ENCODE data around the gene DTX1.

DTX1 gene

GRCh38 chr12:113092607-113093408, 36.3 kb downstream of the DTX1 start:
- intact Hi-C loops (cut with DNase I) = loop anchor here (10.0 kb wide), 1 partner anchor 62 kb away; no protein-coding TSS in a partner anchor
- peak in 1 of 10 donors; percentile 69 for DNase-seq

DNA sequence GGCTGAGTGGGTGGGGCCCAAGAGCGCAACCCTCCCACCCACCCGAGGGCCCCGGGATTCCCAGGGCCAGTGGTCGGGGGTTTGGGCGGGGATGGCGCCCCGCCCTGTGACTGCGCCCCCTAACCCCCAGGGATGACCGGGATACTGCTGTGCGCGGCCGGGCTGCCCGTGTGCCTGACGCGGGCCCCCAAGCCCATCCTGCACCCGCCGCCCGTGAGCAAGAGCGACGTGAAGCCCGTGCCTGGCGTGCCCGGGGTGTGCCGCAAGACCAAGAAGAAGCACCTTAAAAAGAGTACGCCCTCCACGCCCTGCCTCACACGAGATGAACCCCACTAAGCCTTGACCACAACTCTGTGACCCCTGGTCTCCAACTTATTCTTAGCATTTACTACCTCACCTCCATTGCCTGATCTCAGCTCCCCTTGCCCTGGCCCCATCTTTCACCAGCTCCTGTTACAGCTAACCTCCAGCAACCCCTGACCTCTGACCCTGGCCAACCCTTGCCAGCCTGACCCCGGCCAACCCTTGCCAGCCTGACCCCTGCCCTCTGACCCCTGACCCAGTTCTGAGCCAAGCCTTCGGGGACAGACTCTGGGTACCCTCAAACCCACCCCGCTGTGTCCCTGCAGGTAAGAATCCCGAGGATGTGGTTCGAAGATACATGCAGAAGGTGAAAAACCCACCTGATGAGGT, 37.0 kb downstream of the DTX1 start:
- intact Hi-C loops (cut with DNase I) = loop anchor here (10.0 kb wide), 1 partner anchor 61 kb away; no protein-coding TSS in a partner anchor
- peak in 1 of 10 donors; percentile 68 for DNase-seq

DNA sequence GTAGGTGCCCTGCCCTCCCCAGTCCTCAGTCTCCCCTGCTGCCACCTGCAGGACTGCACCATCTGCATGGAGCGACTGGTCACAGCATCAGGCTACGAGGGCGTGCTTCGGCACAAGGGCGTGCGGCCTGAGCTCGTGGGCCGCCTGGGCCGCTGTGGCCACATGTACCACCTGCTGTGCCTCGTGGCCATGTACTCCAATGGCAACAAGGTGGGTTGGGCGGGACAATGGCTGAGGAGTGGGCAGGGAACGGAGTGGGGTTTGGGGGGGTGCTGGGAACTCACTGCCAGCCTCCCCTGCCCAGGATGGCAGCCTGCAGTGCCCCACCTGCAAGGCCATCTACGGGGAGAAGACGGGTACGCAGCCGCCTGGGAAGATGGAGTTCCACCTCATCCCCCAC, 38.2 kb downstream of the DTX1 start:
- intact Hi-C loops (cut with DNase I) = loop anchor here (10.0 kb wide), 1 partner anchor 60 kb away; no protein-coding TSS in a partner anchor
- DNase-seq = no peak

GRCh38 chr12:113095405-113095804, 38.9 kb downstream of the DTX1 start:
- DNase-seq = no peak
- intact Hi-C loops (cut with DNase I) = loop anchor here (10.0 kb wide), 1 partner anchor 59 kb away; no protein-coding TSS in a partner anchor

DNA sequence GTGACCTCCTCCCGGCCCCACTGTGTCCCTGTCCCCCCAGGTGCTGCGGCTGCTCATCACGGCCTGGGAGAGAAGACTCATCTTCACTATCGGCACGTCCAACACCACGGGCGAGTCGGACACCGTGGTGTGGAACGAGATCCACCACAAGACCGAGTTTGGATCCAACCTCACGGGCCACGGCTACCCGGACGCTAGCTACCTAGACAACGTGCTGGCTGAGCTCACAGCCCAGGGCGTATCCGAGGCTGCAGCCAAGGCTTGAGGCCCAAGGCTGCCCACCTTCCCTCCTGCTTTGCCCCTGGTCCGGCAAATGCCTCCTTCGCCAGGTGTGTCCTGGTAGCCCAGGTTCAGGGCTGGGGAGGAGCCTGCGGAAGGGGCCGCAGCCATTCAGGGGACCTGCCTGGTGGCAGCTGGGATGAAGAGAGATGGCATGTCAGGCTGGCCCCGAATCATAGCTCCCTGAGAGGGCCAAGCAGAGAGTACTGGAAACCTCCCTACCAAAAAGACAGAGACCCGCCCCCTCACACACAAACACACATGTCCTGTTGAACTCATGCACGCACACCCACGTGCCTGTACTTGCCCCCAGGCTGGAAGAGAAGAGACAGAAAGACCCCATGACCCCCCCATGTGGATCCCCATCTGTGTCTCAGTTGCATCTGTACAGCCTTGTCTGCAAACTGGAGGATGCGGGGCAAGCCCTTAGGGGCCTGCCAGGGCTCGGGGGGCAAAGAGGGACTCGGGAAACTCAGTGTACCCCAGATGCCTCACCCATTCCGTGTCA, 40.3 kb downstream of the DTX1 start:
- intact Hi-C loops (cut with DNase I) = loop anchor here (10.0 kb wide), 1 partner anchor 58 kb away; no protein-coding TSS in a partner anchor
- DNase-seq = no peak

- DNase-seq = peak; percentile 85 to 98 (median 88)
- intact Hi-C loops (cut with DNase I) = loop anchor here (2.0 to 10.0 kb wide), 2 partner anchors 49 to 57 kb away; no protein-coding TSS in a partner anchor
Observed at GRCh38 chr12:113097716-113098440, 41.3 kb downstream of the DTX1 start.

DNA sequence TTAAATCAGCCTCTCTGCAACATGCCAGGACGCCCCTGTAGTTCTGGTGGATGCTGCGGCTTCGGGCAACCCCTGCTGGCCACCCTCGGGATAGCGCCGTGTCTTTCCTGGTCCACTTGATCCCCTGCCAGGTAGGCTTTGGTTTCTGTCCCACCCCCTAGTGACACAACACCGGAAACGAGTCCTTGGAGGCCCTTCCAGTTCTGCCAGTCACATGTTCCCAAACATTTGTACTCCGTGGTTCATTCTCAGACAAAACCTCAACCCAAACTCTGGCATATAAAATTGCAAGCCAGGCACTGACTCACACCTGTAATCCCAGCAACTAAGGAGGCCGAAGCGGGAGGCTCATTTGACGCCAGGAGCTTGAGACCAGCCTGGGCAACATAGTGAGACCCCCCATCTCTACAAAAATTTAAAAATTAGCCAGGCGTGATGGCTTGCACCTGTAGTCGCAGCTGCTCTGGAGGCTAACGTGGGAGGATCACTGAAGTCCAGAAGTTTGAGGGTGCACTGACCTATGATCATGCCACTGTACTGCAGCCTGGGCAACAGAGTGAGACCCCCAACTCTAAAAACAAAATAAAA, 42.0 kb downstream of the DTX1 start:
- intact Hi-C loops (cut with DNase I) = loop anchor here (2.0 to 10.0 kb wide), 2 partner anchors 50 to 56 kb away; no protein-coding TSS in a partner anchor
- DNase-seq = peak; percentile 79 to 97 (median 86)

DNA sequence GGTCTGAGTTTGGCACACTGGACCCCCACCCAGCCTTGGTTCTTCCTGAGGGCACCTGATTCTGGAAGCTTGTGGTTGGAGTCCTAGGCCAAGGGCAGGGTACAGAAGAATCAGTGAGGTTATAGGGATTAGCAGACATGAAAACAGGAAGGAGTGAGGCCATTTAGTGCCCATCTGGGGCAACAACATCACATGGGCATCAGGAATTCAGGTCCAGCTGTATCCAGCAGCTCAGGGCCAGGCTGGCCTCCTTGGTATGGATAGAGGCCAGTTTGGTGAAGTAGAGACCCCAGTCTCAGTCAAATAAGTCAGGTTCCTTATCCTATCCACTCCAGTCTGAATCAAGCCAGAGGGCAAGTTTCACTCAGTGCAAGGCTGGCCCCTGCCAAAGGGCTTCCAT, 42.8 kb downstream of the DTX1 start:
- DNase-seq = peak in 1 of 10 donors; percentile 52

DNA sequence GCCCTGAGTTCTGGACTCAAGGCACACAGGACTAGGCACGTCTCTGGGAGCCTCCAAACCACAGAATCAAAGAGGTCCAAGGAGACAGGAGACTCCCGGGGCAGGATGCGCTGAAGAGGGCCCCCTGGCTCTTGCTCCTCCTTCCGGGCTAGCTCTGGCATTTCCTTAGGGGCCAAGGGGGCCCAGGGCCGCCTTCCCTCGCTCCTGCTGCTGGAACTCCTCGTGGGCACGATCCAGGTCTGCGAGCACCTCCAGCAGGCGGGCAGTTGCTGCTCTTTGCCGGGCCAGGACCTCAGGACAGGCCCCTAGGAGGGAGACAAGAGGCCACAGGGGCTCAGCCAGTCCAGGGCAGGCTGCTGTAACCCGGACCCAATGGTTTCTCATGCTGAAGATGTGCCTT, 43.2 kb downstream of the DTX1 start:
- peak in 1 of 10 donors; percentile 39 for DNase-seq
- intact Hi-C loops (cut with DNase I) = loop anchor here (2.0 to 10.0 kb wide), 2 partner anchors 51 to 55 kb away; no protein-coding TSS in a partner anchor

More for the DNA sequence above, 42.8 kb downstream of the DTX1 start:
- intact Hi-C loops (cut with DNase I) = loop anchor here (2.0 to 10.0 kb wide), 2 partner anchors 51 to 55 kb away; no protein-coding TSS in a partner anchor

- intact Hi-C loops (cut with DNase I) = no loop called here
- peak in 2 of 10 donors; percentile 57 to 91 for DNase-seq
Observed at GRCh38 chr12:113101751-113102150, 45.2 kb downstream of the DTX1 start.

GRCh38 chr12:113102811-113103210, 46.3 kb downstream of the DTX1 start:
- intact Hi-C loops (cut with DNase I) = no loop called here
- peak in 1 of 10 donors; percentile 13 for DNase-seq

DNA sequence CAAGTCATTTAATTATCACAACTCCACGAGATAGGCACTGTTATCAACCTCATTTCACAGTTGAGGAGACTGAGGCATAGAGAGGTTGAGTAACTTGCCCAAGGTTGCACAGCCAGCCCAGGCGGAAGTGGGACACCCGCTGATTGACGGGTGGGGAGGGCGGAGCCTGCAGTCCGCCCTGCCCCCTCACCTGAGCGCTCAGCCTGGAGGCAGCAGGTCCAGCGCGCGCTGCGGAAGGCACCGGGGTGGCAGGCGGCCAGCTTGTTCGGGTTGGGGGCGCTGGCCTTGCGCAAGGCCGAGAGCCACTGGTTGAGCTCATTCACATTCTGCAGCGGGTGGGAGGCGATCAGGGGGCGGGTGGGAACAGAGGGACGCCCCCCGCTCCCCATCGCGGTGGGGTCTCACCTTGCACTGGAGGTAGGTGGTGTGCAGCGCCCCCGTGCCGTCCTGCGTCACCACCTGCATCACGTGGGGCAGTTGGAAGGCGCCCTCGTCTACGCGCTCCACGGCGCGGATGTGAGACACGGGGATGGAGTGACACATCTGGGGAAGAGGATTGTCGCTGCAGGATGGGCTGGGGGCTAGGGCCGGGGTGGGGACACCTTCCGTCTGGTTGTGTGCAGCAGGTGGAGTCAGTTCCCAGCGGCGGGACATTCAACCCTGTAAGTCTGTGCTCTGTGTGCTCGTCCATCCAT, 47.4 kb downstream of the DTX1 start:
- DNase-seq = peak in 5 of 10 donors; percentile 24 to 92 (median 85)
- intact Hi-C loops (cut with DNase I) = no loop called here

DNA sequence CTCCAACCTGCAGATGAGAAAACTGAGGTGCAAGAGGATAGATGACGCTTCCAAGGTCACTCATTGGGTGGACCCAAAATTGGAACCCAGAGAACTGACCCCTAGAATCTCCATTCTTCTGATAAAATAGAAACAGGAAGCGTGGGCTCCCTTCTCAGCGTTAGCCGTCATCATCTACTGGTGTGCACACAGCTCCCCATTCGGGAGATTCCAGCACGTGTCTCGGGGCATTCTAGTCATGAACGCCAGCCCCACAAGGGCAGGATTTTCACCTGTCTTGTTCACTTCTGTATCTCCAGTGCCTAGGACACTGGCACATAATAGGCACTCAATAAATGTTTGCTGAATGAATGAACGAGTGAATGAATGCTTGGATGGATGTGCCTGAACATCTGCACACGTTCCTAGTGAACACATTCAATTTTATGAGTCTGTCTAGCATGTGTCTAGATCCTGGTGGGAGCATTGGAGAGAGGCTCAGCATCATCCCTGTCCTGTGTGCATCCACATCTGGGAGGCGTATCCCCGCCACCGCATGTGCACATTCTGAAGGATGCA, 48.5 kb downstream of the DTX1 start:
- DNase-seq = peak in 2 of 10 donors; percentile 2 to 59
- intact Hi-C loops (cut with DNase I) = no loop called here

DNA sequence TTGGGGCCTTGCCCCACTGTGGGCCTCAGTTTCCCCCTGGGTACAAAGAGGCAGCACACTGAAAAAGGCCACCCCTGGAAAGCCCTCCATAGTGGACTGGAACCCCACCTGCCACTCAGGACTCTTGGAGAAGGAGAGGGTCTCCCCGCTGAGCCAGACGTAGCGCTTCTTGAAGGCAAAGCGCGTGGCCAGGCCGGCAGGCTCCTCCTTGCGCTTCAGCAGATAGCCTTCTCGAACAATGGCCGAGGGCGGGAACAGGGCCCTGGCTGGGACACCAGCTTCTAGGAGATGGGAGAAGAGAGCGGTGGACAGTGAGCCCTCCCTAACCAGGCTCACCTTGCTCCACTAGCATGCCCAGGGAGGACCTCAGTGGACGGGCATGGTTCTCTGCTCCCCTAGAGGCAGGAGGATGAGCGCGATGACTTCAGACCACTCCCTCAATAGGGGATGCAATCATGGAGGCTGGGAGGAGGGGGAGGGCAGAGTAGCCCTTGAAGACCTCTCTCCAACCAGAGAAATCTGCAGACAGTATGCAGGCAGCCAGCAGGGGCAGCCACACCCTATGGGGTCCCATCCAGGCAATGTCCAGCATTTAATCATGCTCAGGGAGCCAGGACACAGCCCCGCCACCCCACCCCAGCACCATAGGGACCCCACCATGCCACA, 49.2 kb downstream of the DTX1 start:
- DNase-seq = peak in 1 of 10 donors; percentile 31

DNA sequence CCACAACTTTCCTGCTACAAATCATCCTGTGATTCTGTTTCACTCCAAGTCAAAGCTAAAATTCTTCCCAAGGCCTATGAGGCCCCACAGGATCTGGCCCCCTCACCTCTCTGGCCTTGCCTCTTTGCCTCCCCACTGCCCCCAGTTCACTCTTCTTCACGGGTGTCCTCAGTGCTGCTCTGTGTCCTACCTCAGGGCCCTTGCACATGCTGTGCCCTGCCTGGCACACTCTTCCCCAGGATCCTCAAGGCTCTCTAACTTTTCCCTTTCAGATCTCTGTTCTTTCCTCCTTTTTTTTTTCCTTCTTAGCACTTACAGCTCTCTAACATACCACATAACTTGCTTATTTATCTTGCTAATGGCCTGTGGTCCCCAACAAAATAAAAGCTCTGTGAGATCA, 49.8 kb downstream of the DTX1 start:
- intact Hi-C loops (cut with DNase I) = no loop called here
- peak in 1 of 10 donors; percentile 3 for DNase-seq

More for the DNA sequence above, 49.2 kb downstream of the DTX1 start:
- intact Hi-C loops (cut with DNase I) = no loop called here

GRCh38 chr12:113108308-113108707, 51.8 kb downstream of the DTX1 start:
- intact Hi-C loops (cut with DNase I) = no loop called here

DNA sequence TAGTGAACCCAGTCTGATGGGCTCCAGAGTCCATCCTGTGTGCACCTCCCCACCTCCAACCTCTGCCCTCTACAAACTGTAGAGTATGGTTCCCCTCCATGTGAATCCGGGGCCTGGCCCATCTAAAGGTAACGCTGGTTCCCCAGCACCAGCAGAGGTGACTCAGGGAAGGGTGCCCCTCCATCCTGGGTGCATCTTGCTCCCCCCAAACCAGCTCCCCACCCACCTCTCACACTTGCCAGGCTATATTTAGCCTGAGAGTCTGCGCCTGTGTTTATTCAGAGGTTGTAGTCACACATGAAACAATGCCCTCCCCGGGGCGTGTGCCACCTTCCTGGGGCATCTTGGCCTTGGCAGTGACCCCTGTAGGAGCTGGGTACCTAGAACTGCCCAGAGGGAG, 52.8 kb downstream of the DTX1 start:
- intact Hi-C loops (cut with DNase I) = no loop called here
- peak in 1 of 10 donors; percentile 56 for DNase-seq

More at GRCh38 chr12:113108308-113108707, 51.8 kb downstream of the DTX1 start:
- peak in 1 of 10 donors; percentile 10 for DNase-seq

Data from posterior cingulate gyrus (tissue), 11 donors.